BLaER1 treated with 17β-estradiol and CSF1 and Interleukin-3, amounts not matched to agents 10 nM and 100 nM (cell line): ENCODE results near the gene ULK1.
"Not testable (repeated sequence)": the region's sequence is repeated elsewhere in the genome, so short reads cannot be mapped to it uniquely, and the experiment has no call there.

Source experiments
- H3K27ac ChIP-seq, 11 experiments: shearing (Covaris generic); formaldehyde crosslinking; 2 replicates each; pipeline ENCODE4 v1.8.1; 2022
- H3K27me3 ChIP-seq, 11 experiments: shearing (Covaris generic); formaldehyde crosslinking; 2 replicates each; pipeline ENCODE4 v1.8.1; 2022
- H3K36me3 ChIP-seq, 11 experiments: shearing (Covaris generic); formaldehyde crosslinking; 2 replicates each; pipeline ENCODE4 v1.8.1; 2022
- H3K4me1 ChIP-seq, 10 experiments: shearing (Covaris generic); formaldehyde crosslinking; 2 replicates each; pipeline ENCODE4 v1.8.1; 2022
- H3K4me2 ChIP-seq, 11 experiments: shearing (Covaris generic); formaldehyde crosslinking; 2 replicates each; pipeline ENCODE4 v1.8.1; 2022
- H3K4me3 ChIP-seq, 10 experiments: shearing (Covaris generic); formaldehyde crosslinking; 2 replicates each; pipeline ENCODE4 v1.8.1; 2022
- H3K9ac ChIP-seq, 11 experiments: shearing (Covaris generic); formaldehyde crosslinking; 2 replicates each; pipeline ENCODE4 v1.8.1; 2022
- H3K9me3 ChIP-seq, 11 experiments: shearing (Covaris generic); formaldehyde crosslinking; replicated peaks in 1 of 11; 2 replicates each; pipeline ENCODE4 v1.8.1; 2022
- H4K20me1 ChIP-seq, 11 experiments: shearing (Covaris generic); formaldehyde crosslinking; 2 replicates each; pipeline ENCODE4 v1.8.1; 2022
- Cebpa-rat ChIP-seq, 11 experiments: shearing (Covaris generic); IDR thresholded peaks; 2 replicates each; pipeline ENCODE4 v1.8.1; 2022

ULK1 gene

GRCh38 chr12:131943876-131944275 lies 49.5 kb downstream of the ULK1 start:
- H4K20me1 ChIP-seq = peaks cover 0 to 77% (median 48%) of the 10 kb centered on the region in 11 experiments; a peak in 18 of 22 replicates
- H3K27ac ChIP-seq = no peak overlapping the region
- H3K27me3 ChIP-seq = no peaks in the 10 kb centered on the region
- H3K36me3 ChIP-seq = peaks cover 60 to 67% (median 65%) of the 10 kb centered on the region in 11 experiments
- H3K9me3 ChIP-seq = no peaks in the 10 kb centered on the region
- H3K9ac ChIP-seq = no peak overlapping the region
- no peak overlapping the region for H3K4me2 ChIP-seq
- no peak for TF ChIP-seq Cebpa-rat (IDR thresholded peaks at IDR 0.05)
- H3K4me1 ChIP-seq = peaks cover 0 to 27% (median 11%) of the 10 kb centered on the region in 10 experiments; a peak in 11 of 20 replicates
- H3K4me3 ChIP-seq = no peak overlapping the region

GRCh38 chr12:131944601-131945251 lies 50.3 kb downstream of the ULK1 start:
- Histone ChIP-seq H3K4me1 (peaks cover 0 to 32% (median 15%) of the 10 kb centered on the region in 10 experiments; a peak in 12 of 20 replicates), H3K4me2 (no peak overlapping the region), H3K9ac (no peak overlapping the region), H3K4me3 (no peak overlapping the region), H3K9me3 (no peaks in the 10 kb centered on the region), H3K27ac (no peak overlapping the region), H3K36me3 (peaks cover 52 to 59% (median 56%) of the 10 kb centered on the region in 11 experiments), H4K20me1 (peaks cover 0 to 68% (median 41%) of the 10 kb centered on the region in 11 experiments; a peak in 18 of 22 replicates), H3K27me3 (no peaks in the 10 kb centered on the region)
- no peak for TF ChIP-seq Cebpa-rat (IDR thresholded peaks at IDR 0.05)

- peaks cover 7 to 66% (median 46%) of the 10 kb centered on the region in 11 experiments; a peak in 20 of 22 replicates for H4K20me1 ChIP-seq
- no peak overlapping the region for H3K27ac ChIP-seq
- H3K36me3 ChIP-seq = peaks cover 32 to 38% (median 36%) of the 10 kb centered on the region in 11 experiments
- peaks cover 11 to 46% (median 27%) of the 10 kb centered on the region in 10 experiments for H3K4me1 ChIP-seq
- no peaks in the 10 kb centered on the region for H3K9me3 ChIP-seq
- H3K9ac ChIP-seq = no peak overlapping the region
- no peak for TF ChIP-seq Cebpa-rat (IDR thresholded peaks at IDR 0.05)
- H3K27me3 ChIP-seq = no peaks in the 10 kb centered on the region
- H3K4me2 ChIP-seq = no peak overlapping the region; a peak in 1 of 22 replicates
- H3K4me3 ChIP-seq = no peak overlapping the region
Observed at GRCh38 chr12:131946757-131947156, 52.3 kb downstream of the ULK1 start.

GRCh38 chr12:131947482-131948027 lies 53.1 kb downstream of the ULK1 start:
- Histone ChIP-seq H3K27me3 (no peaks in the 10 kb centered on the region), H3K4me1 (peaks cover 13 to 54% (median 35%) of the 10 kb centered on the region in 10 experiments), H3K36me3 (peaks cover 25 to 33% (median 30%) of the 10 kb centered on the region in 11 experiments), H3K9me3 (no peaks in the 10 kb centered on the region), H3K9ac (peak overlapping the region in 1 of 11 experiments; percentile 47; a peak in 1 of 22 replicates), H3K4me3 (no peak overlapping the region), H3K4me2 (peak overlapping the region in 7 of 11 experiments; percentile 2 to 59 (median 23); a peak in 7 of 22 replicates), H3K27ac (0 out of 22 replicates have a peak overlapping the region, but pooled peaks of 2 of the 11 experiments have one; percentile 3 to 4), H4K20me1 (peaks cover 7 to 66% (median 47%) of the 10 kb centered on the region in 11 experiments; a peak in 20 of 22 replicates)
- no peak for TF ChIP-seq Cebpa-rat (IDR thresholded peaks at IDR 0.05)

- Histone ChIP-seq H3K9ac (no peak overlapping the region), H3K4me1 (peaks cover 13 to 55% (median 36%) of the 10 kb centered on the region in 10 experiments), H3K4me2 (no peak overlapping the region; a peak in 1 of 22 replicates), H4K20me1 (peaks cover 7 to 66% (median 47%) of the 10 kb centered on the region in 11 experiments; a peak in 20 of 22 replicates), H3K27me3 (no peaks in the 10 kb centered on the region), H3K4me3 (no peak overlapping the region), H3K9me3 (no peaks in the 10 kb centered on the region), H3K27ac (no peak overlapping the region), H3K36me3 (peaks cover 18 to 31% (median 24%) of the 10 kb centered on the region in 11 experiments)
- no peak for TF ChIP-seq Cebpa-rat (IDR thresholded peaks at IDR 0.05)
Observed at GRCh38 chr12:131948166-131948712, 53.8 kb downstream of the ULK1 start.

GRCh38 chr12:131948713-131949430 lies 54.5 kb downstream of the ULK1 start:
- not testable (repeated sequence) for H3K27me3 ChIP-seq, H3K9me3 ChIP-seq
- Histone ChIP-seq H3K4me1 (peaks cover 13 to 55% (median 36%) of the 10 kb centered on the region in 10 experiments), H3K9ac (peak overlapping the region in 10 of 11 experiments; percentile 52 to 98 (median 96); a peak in 16 of 22 replicates), H3K4me3 (peak overlapping the region; percentile 92 to 100 (median 98); a peak in 19 of 20 replicates), H3K4me2 (peak overlapping the region; percentile 63 to 93 (median 74); a peak in 21 of 22 replicates), H3K36me3 (peaks cover 12 to 25% (median 18%) of the 10 kb centered on the region in 11 experiments), H4K20me1 (peaks cover 7 to 66% (median 48%) of the 10 kb centered on the region in 11 experiments; a peak in 21 of 22 replicates), H3K27ac (peak overlapping the region in 8 of 11 experiments; percentile 44 to 70 (median 64); a peak in 14 of 22 replicates)

GRCh38 chr12:131949431-131950181 lies 55.2 kb downstream of the ULK1 start, which contains the start of gene EP400:
EP400 (plus strand) TSS chr12:131949942; CDS start chr12:131960620, 10,678 bp downstream.
- no peak for TF ChIP-seq Cebpa-rat (IDR thresholded peaks at IDR 0.05)
- H3K27me3 ChIP-seq = no peaks in the 10 kb centered on the region
- H3K36me3 ChIP-seq = peaks cover 4 to 18% (median 11%) of the 10 kb centered on the region in 11 experiments; a peak in 20 of 22 replicates
- no peaks in the 10 kb centered on the region for H3K9me3 ChIP-seq
- H3K4me1 ChIP-seq = peaks cover 13 to 53% (median 36%) of the 10 kb centered on the region in 10 experiments
- H3K27ac ChIP-seq = peak within 1 kb of the TSS; percentile 72 to 96 (median 92)
- H3K4me2 ChIP-seq = peak within 1 kb of the TSS; percentile 75 to 99 (median 91)
- H3K4me3 ChIP-seq = peak within 1 kb of the TSS; percentile 92 to 100 (median 98)
- H3K9ac ChIP-seq = peak within 1 kb of the TSS; percentile 91 to 98 (median 97)
- H4K20me1 ChIP-seq = peaks cover 14 to 66% (median 53%) of the 10 kb centered on the region in 11 experiments; a peak in 21 of 22 replicates
